Neural crest cell (in vitro differentiated cells): Measurements from ENCODE around the gene SLC4A8. TPM values are rescaled to one million over a fixed set of nuclear protein-coding genes. Genes with fewer than 3 reads are reported as not detected.

Experiments
- DNase-seq: peaks from one replicate; pipeline ENCODE4 v3.0.0; 2021; ENCODE audit warnings: low read depth, mixed read lengths, low spot score
- H3K27ac Mint-ChIP-seq: one replicate; pipeline ENCODE4 v1.8.0; 2021; ENCODE audit warnings: mild to moderate bottlenecking, mixed read lengths; ENCODE audit not compliant: unreplicated experiment
- H3K27me3 Mint-ChIP-seq: 2 replicates; pipeline ENCODE4 v1.8.0; 2021; ENCODE audit warnings: low read depth, mild to moderate bottlenecking, mixed read lengths
- H3K36me3 Mint-ChIP-seq: 2 replicates; pipeline ENCODE4 v1.8.0; 2021; ENCODE audit warnings: low read depth, mild to moderate bottlenecking, mixed read lengths
- H3K4me1 Mint-ChIP-seq: 2 replicates; pipeline ENCODE4 v1.8.0; 2021; ENCODE audit warnings: mixed read lengths
- H3K4me3 Mint-ChIP-seq: one replicate; pipeline ENCODE4 v1.8.0; 2021; ENCODE audit warnings: mild to moderate bottlenecking, mixed read lengths
- H3K9me3 Mint-ChIP-seq: 2 replicates; pipeline ENCODE4 v1.8.0; 2021; ENCODE audit warnings: mixed read lengths
- total RNA-seq: library from RNA; stranded (reverse); gene quantifications from 2 replicates; pipeline ENCODE4 v1.2.1, GENCODE V29; 2021
- TF ChIP-seq, protein P1 (sequence below): fragments of 200-600 bp; sonication (generic); conservative IDR thresholded peaks from 2 replicates; pipeline ENCODE4 v1.5.0; 2021; ENCODE audit warnings: antibody characterized with exemption, mild to moderate bottlenecking

The SLC4A8 gene
- total RNA-seq, 1 donor from 2014 or later = 33.8 TPM

DNA sequence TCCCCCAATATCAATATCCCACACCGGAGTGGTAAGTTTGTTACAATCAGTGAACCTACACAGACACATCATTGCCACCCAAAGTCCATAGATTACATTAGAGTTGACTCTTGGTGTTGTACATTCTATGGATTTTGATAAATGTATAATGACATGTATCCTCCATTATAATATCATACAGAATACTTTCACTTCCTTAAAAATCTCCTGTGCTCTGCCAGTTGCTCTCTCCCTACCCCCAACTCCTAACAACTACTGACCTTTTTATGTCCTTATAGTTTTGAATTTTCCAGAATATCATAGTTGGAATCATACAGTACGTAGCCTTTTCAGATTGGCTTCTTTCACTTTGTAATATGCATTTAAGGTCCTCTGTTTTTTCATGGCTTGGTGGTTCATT is 48.4 kb downstream of the SLC4A8 start:
- no peaks in the 10 kb centered on the region for H3K4me1 Mint-ChIP-seq
- no peaks in the 10 kb centered on the region for H3K9me3 Mint-ChIP-seq
- H3K36me3 Mint-ChIP-seq = peaks cover 9% of the 10 kb centered on the region
- H3K4me3 Mint-ChIP-seq = no peak overlapping the region
- TF ChIP-seq, protein P1, sequence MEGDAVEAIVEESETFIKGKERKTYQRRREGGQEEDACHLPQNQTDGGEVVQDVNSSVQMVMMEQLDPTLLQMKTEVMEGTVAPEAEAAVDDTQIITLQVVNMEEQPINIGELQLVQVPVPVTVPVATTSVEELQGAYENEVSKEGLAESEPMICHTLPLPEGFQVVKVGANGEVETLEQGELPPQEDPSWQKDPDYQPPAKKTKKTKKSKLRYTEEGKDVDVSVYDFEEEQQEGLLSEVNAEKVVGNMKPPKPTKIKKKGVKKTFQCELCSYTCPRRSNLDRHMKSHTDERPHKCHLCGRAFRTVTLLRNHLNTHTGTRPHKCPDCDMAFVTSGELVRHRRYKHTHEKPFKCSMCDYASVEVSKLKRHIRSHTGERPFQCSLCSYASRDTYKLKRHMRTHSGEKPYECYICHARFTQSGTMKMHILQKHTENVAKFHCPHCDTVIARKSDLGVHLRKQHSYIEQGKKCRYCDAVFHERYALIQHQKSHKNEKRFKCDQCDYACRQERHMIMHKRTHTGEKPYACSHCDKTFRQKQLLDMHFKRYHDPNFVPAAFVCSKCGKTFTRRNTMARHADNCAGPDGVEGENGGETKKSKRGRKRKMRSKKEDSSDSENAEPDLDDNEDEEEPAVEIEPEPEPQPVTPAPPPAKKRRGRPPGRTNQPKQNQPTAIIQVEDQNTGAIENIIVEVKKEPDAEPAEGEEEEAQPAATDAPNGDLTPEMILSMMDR = no peak
- DNase-seq = no peak
- no peaks in the 10 kb centered on the region for H3K27me3 Mint-ChIP-seq
- H3K27ac Mint-ChIP-seq = no peak overlapping the region

- Mint-ChIP-seq H3K27ac (no peak overlapping the region), H3K4me3 (no peak overlapping the region), H3K27me3 (no peaks in the 10 kb centered on the region), H3K4me1 (no peaks in the 10 kb centered on the region), H3K9me3 (no peaks in the 10 kb centered on the region), H3K36me3 (peaks cover 9% of the 10 kb centered on the region)
- TF ChIP-seq, protein P1 = no peak
- DNase-seq = no peak
Observed at GRCh38 chr12:51473947-51474346, 49.3 kb downstream of the SLC4A8 start.

- Mint-ChIP-seq H3K27me3 (no peaks in the 10 kb centered on the region), H3K36me3 (peaks cover 9% of the 10 kb centered on the region), H3K9me3 (no peaks in the 10 kb centered on the region), H3K4me1 (no peaks in the 10 kb centered on the region), H3K27ac (no peak overlapping the region), H3K4me3 (no peak overlapping the region)
- TF ChIP-seq, protein P1 = no peak
- DNase-seq = no peak
Observed at GRCh38 chr12:51475543-51475942, 50.9 kb downstream of the SLC4A8 start.

GRCh38 chr12:51480978-51481377 is 56.3 kb downstream of the SLC4A8 start:
- no peak overlapping the region for H3K4me3 Mint-ChIP-seq
- peaks cover 3% of the 10 kb centered on the region for H3K36me3 Mint-ChIP-seq
- no peaks in the 10 kb centered on the region for H3K9me3 Mint-ChIP-seq
- H3K4me1 Mint-ChIP-seq = no peaks in the 10 kb centered on the region
- no peak for DNase-seq
- H3K27ac Mint-ChIP-seq = no peak overlapping the region
- TF ChIP-seq, protein P1 = no peak
- no peaks in the 10 kb centered on the region for H3K27me3 Mint-ChIP-seq

DNA sequence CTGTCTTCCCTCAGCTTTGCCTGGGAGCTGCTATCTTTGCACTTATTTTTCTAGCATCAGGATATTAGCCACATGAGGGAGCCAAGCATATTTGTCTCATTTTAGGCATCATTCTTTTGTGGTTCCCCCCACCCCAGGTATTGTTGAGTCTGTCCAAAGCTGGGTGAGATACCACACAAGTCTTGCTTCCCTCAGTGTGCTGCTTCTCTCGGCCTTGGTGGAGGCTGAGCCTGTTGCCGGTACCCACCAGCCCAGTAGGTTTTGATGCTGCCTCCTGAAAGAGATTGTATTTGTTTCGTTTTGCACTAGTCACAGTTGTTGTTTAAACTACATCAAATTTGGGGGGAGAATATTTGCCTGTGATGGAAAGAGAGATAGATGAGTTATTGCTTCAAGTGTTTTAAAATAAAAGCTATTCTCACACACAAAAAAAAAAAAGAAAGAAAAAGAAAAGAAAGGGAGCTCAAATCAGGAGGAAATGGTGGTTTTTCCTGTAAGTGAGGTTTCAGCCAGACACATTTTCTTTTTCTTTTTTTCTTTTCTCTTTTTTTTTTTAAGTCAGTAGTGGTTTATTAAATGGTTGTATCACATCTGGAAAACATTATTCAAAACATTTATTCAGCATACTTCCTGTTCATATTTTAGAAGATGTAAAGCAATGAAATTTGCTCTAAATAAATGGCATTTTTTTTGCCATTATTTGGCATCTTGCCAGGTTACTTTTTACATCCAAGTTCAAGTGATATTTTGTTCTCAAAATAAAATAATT is 58.5 kb downstream of the SLC4A8 start:
- Mint-ChIP-seq H3K4me1 (no peaks in the 10 kb centered on the region), H3K4me3 (no peak overlapping the region), H3K9me3 (no peaks in the 10 kb centered on the region), H3K27ac (peak overlapping the region; percentile 5), H3K36me3 (peaks cover 3% of the 10 kb centered on the region), H3K27me3 (no peaks in the 10 kb centered on the region)
- TF ChIP-seq, protein P1 = no peak
- no peak for DNase-seq
